ENCODE measurements around the gene ELMO2.

- TF ChIP-seq TAF1 (IDR thresholded peaks at IDR 0.05; ENCODE audit: low read depth, low read length) (no peak), POLR2A (IDR thresholded peaks at IDR 0.05; ENCODE audit: low read depth, low read length) (no peak; the same call in 1 of the 2 replicates), POLR2AphosphoS5 (IDR thresholded peaks at IDR 0.05; ENCODE audit: low read depth, low read length) (no peak), POU2F2 (IDR thresholded peaks at IDR 0.05; ENCODE audit: low read depth, low read length) (no peak), SPI1 (IDR thresholded peaks at IDR 0.05; ENCODE audit: low read depth, low read length) (no peak), PAX5 (IDR thresholded peaks at IDR 0.05; ENCODE audit: insufficient read depth, low read length, severe bottlenecking) (no peak)
These were observed 41.5 kb downstream of the ELMO2 start for GRCh38 chr20:46364670-46365486.
